Measurements from ENCODE around the gene ARL6IP4. TPM values are rescaled to one million over a fixed set of nuclear protein-coding genes. Genes with fewer than 3 reads are reported as not detected.

Gene ARL6IP4
- total RNA-seq, 1 donor from 2014 or later = 146 TPM

GRCh38 chr12:122946690-122947341 lies 33.7 kb upstream of the ARL6IP4 start:
- peak; percentile 98 for DNase-seq (ENCODE audit: low spot score)
- peaks cover 1% of the 10 kb centered on the region for H3K36me3 Mint-ChIP-seq (ENCODE audit: low read depth)
- TF ChIP-seq, protein P1, sequence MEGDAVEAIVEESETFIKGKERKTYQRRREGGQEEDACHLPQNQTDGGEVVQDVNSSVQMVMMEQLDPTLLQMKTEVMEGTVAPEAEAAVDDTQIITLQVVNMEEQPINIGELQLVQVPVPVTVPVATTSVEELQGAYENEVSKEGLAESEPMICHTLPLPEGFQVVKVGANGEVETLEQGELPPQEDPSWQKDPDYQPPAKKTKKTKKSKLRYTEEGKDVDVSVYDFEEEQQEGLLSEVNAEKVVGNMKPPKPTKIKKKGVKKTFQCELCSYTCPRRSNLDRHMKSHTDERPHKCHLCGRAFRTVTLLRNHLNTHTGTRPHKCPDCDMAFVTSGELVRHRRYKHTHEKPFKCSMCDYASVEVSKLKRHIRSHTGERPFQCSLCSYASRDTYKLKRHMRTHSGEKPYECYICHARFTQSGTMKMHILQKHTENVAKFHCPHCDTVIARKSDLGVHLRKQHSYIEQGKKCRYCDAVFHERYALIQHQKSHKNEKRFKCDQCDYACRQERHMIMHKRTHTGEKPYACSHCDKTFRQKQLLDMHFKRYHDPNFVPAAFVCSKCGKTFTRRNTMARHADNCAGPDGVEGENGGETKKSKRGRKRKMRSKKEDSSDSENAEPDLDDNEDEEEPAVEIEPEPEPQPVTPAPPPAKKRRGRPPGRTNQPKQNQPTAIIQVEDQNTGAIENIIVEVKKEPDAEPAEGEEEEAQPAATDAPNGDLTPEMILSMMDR (IDR thresholded peaks at IDR 0.05) = peak; percentile 75
- peak overlapping the region; percentile 99 for H3K27ac Mint-ChIP-seq (ENCODE audit: unreplicated experiment)
- H3K4me3 Mint-ChIP-seq (ENCODE audit: unreplicated experiment) = no peak overlapping the region
- H3K4me1 Mint-ChIP-seq (ENCODE audit: low read depth) = peaks cover 56% of the 10 kb centered on the region
- no peaks in the 10 kb centered on the region for H3K9me3 Mint-ChIP-seq (ENCODE audit: low read depth)
- no peaks in the 10 kb centered on the region for H3K27me3 Mint-ChIP-seq (ENCODE audit: low read depth)

DNA sequence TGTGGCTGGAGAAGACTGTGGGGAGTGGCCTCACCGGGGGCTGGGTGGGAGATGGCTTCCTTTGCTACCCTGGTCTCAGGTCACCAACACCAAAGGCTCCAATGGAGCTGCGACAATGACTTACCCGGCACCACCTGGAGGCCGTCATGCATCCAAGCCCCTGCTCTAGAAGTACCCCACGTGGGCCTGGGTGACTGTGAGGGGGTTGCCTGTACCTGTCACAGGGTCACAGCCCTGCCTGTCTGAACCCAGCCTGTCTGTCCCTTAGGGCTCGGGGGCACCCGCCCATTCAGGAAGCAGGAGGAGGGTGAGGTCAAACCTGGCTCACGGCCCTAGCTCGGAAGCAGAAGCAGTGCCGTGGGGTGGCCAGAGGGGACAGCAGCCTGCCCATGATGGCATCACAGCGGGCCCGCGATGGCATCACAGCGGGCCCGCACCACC lies 33.1 kb upstream of the ARL6IP4 start:
- Mint-ChIP-seq H3K36me3 (ENCODE audit: low read depth) (peaks cover 1% of the 10 kb centered on the region), H3K27ac (ENCODE audit: unreplicated experiment) (peak overlapping the region; percentile 99), H3K4me1 (ENCODE audit: low read depth) (peaks cover 58% of the 10 kb centered on the region), H3K9me3 (ENCODE audit: low read depth) (no peaks in the 10 kb centered on the region), H3K27me3 (ENCODE audit: low read depth) (no peaks in the 10 kb centered on the region), H3K4me3 (ENCODE audit: unreplicated experiment) (no peak overlapping the region)
- no peak for DNase-seq (ENCODE audit: low spot score)
- TF ChIP-seq, protein P1 (IDR thresholded peaks at IDR 0.05) = no peak

- Mint-ChIP-seq H3K27ac (ENCODE audit: unreplicated experiment) (no peak overlapping the region), H3K9me3 (ENCODE audit: low read depth) (no peaks in the 10 kb centered on the region), H3K4me1 (ENCODE audit: low read depth) (peaks cover 47% of the 10 kb centered on the region), H3K27me3 (ENCODE audit: low read depth) (no peaks in the 10 kb centered on the region), H3K36me3 (ENCODE audit: low read depth) (peaks cover 1% of the 10 kb centered on the region), H3K4me3 (ENCODE audit: unreplicated experiment) (no peak overlapping the region)
- TF ChIP-seq, protein P1 (IDR thresholded peaks at IDR 0.05) = no peak
- DNase-seq (ENCODE audit: low spot score) = no peak
These were observed 31.9 kb upstream of the ARL6IP4 start for GRCh38 chr12:122948605-122949004.

- no peak for DNase-seq (ENCODE audit: low spot score)
- Mint-ChIP-seq H3K4me3 (ENCODE audit: unreplicated experiment) (no peak overlapping the region), H3K4me1 (ENCODE audit: low read depth) (peaks cover 40% of the 10 kb centered on the region), H3K9me3 (ENCODE audit: low read depth) (no peaks in the 10 kb centered on the region), H3K27me3 (ENCODE audit: low read depth) (no peaks in the 10 kb centered on the region), H3K36me3 (ENCODE audit: low read depth) (peaks cover 1% of the 10 kb centered on the region), H3K27ac (ENCODE audit: unreplicated experiment) (peak overlapping the region; percentile 27)
- TF ChIP-seq, protein P1 (IDR thresholded peaks at IDR 0.05) = no peak
These were observed 31.1 kb upstream of the ARL6IP4 start for GRCh38 chr12:122949405-122949804.

GRCh38 chr12:122949816-122950675 lies 30.4 kb upstream of the ARL6IP4 start:
- Mint-ChIP-seq H3K4me3 (ENCODE audit: unreplicated experiment) (no peak overlapping the region), H3K4me1 (ENCODE audit: low read depth) (peaks cover 34% of the 10 kb centered on the region), H3K9me3 (ENCODE audit: low read depth) (no peaks in the 10 kb centered on the region), H3K27me3 (ENCODE audit: low read depth) (no peaks in the 10 kb centered on the region), H3K27ac (ENCODE audit: unreplicated experiment) (no peak overlapping the region), H3K36me3 (ENCODE audit: low read depth) (peaks cover 1% of the 10 kb centered on the region)
- TF ChIP-seq, protein P1 (IDR thresholded peaks at IDR 0.05) = no peak
- no peak for DNase-seq (ENCODE audit: low spot score)
